Measurements from ENCODE around the gene PDE4D. TPM values are rescaled to one million over a fixed set of nuclear protein-coding genes. Genes with fewer than 3 reads are reported as not detected.

PDE4D gene
- total and polyA plus RNA-seq, 2 donors (not counting 3 experiments of a cell fraction or from before 2014, with no cell fraction given), result 34.5 to 51.2 TPM

DNA sequence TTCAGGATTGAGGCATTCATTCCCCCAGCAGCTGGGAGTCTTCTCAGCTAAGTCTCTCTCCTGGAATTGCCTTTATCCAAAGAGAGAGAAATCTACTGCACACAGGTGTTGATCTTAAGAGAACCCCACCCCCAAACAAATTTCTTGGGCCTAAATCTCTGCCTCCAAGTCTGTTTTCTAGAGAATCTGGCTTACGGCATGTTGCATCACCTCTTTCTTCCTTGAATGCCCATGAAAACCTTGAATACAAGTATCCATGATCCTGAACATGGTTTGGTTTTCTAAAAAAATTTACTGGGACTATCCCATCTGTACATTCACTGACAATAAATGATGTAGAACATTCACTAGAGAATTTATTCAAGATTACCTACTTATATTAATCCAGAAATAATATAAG lies 401.6 kb downstream of the PDE4D start:
- DNase-seq (ENCODE audit: low read depth, low spot score) (no peak), FAIRE-seq (no peak)
- H4K20me1 ChIP-seq (replicated peaks; ENCODE audit: control insufficient read depth, extremely low read depth, insufficient read depth, low read length), result peaks cover under 1% of the 10 kb centered on the region
- no peak overlapping the region for H3K9ac ChIP-seq (replicated peaks; ENCODE audit: extremely low read depth, insufficient read depth, low read length)
- no peaks in the 10 kb centered on the region for H3K79me2 ChIP-seq (ENCODE audit: control insufficient read depth, insufficient read depth, low read length)
- H2AFZ ChIP-seq (ENCODE audit: low read depth, low read length), result no peak overlapping the region
- H3K9me3 ChIP-seq (replicated peaks; ENCODE audit: control insufficient read depth, insufficient read depth, low read length), result no peaks in the 10 kb centered on the region
- no peaks in the 10 kb centered on the region for H3K36me3 ChIP-seq (ENCODE audit: control insufficient read depth in 2 of 2, extremely low read depth in 1 of 2, insufficient read depth in 2 of 2, low read length in 2 of 2)
- no peak overlapping the region for H3K4me2 ChIP-seq (ENCODE audit: insufficient read depth, low read length)
- no peaks in the 10 kb centered on the region for H3K27me3 ChIP-seq (ENCODE audit: control insufficient read depth in 2 of 2, insufficient read depth in 2 of 2, low read length in 2 of 2)
- H3K27ac ChIP-seq (ENCODE audit: insufficient read depth, low read depth, low read length), result no peak overlapping the region
- intact Hi-C loops (cut with micrococcal nuclease) (no loop called here), dilution Hi-C loops (cut with MboI; ENCODE audit: extremely low pct_ligation_motif_present, low sequenced_read_pairs) (no loop called here)
- no peak for TF ChIP-seq EZH2 (IDR thresholded peaks at IDR 0.05; ENCODE audit: borderline replicate concordance, low read depth, low read length, severe bottlenecking)
- no peak for TF ChIP-seq JUN (IDR thresholded peaks at IDR 0.05; ENCODE audit: borderline replicate concordance, insufficient read depth, insufficient read length, low read depth)
- no peak for TF ChIP-seq MAX (IDR thresholded peaks at IDR 0.05; ENCODE audit: insufficient read depth, insufficient read length)
- TF ChIP-seq GATA2 (IDR thresholded peaks at IDR 0.05; ENCODE audit: insufficient read depth, insufficient read length, low read depth, low read length), result no peak
- no peak for TF ChIP-seq POLR2A (IDR thresholded peaks at IDR 0.05; ENCODE audit: low read depth, low read length)
- TF ChIP-seq FOS (IDR thresholded peaks at IDR 0.05; ENCODE audit: borderline replicate concordance, insufficient read depth, low read length), result no peak
- no peak for TF ChIP-seq CTCF (IDR thresholded peaks at IDR 0.05; ENCODE audit: extremely low read depth in 1 of 2, insufficient read depth in 1 of 2, low read depth in 1 of 2, low read length in 2 of 2)
- no peak for TF ChIP-seq MYC (IDR thresholded peaks at IDR 0.05; ENCODE audit: low read depth, low read length)
- no peak for TF ChIP-seq POLR2AphosphoS5 (IDR thresholded peaks at IDR 0.05; ENCODE audit: insufficient read depth, low read depth, low read length)
- BruUV-seq (replicated peaks), result no TSS peak
- POLR2A ChIA-PET, result no interaction called here
- H3K4me1 ChIP-seq (ENCODE audit: control insufficient read depth, extremely low read depth, insufficient read depth, low read length), result no peaks in the 10 kb centered on the region
- CTCF ChIA-PET, result interaction anchor here (1.2 to 2.6 kb wide), 4 partner anchors 13 to 182 kb away, joined by 4 to 11 read pairs (median 6); no protein-coding TSS in a partner anchor
- H3K4me3 ChIP-seq (replicated peaks in 1 of 3; ENCODE audit: insufficient read depth in 1 of 3, low read depth in 1 of 3, low read length in 3 of 3), result no peak overlapping the region
- H3K9me1 ChIP-seq (replicated peaks; ENCODE audit: control insufficient read depth, extremely low read depth, insufficient read depth, low read length), result no peaks in the 10 kb centered on the region

Data from endothelial cell of umbilical vein (primary cell).